ENCODE data around the gene PC. TPM values are rescaled to one million over a fixed set of nuclear protein-coding genes. Genes with fewer than 3 reads are reported as not detected.

The PC gene
- polyA plus RNA-seq, 1 donor (not counting 4 experiments of a cell fraction or from before 2014, with no cell fraction given), result 13.3 TPM

- no peak overlapping the region for H3K4me3 ChIP-seq (ENCODE audit: control insufficient read depth in 2 of 3, extremely low read depth in 1 of 3, insufficient read depth in 2 of 3, low read depth in 1 of 3, low read length in 3 of 3)
- H3K9ac ChIP-seq (ENCODE audit: control insufficient read depth, extremely low read depth, insufficient read depth, low read length), result no peak overlapping the region
- no peak overlapping the region for H3K27ac ChIP-seq (ENCODE audit: control insufficient read depth, insufficient read depth, low read length)
- DNase-seq (ENCODE audit: low read depth, low spot score), result no peak
- no peak overlapping the region for H3K4me2 ChIP-seq (ENCODE audit: control insufficient read depth, extremely low read depth, insufficient read depth, low read depth, low read length)
- H4K20me1 ChIP-seq (ENCODE audit: control insufficient read depth, extremely low read depth, insufficient read depth, low read length), result no peaks in the 10 kb centered on the region
- FAIRE-seq, result no peak
- dilution Hi-C loops (cut with MboI; ENCODE audit: extremely low pct_ligation_motif_present, low sequenced_read_pairs), result no loop called here
- H2AFZ ChIP-seq (ENCODE audit: control insufficient read depth, low read length), result no peak overlapping the region
- no peaks in the 10 kb centered on the region for H3K36me3 ChIP-seq (ENCODE audit: control insufficient read depth in 2 of 2, extremely low read depth in 1 of 2, insufficient read depth in 2 of 2, low read length in 2 of 2)
- H3K27me3 ChIP-seq (ENCODE audit: control insufficient read depth, extremely low read depth, insufficient read depth, low read length), result no peaks in the 10 kb centered on the region
- H3K79me2 ChIP-seq (ENCODE audit: control insufficient read depth, insufficient read depth, low read length), result no peaks in the 10 kb centered on the region
- H3K4me1 ChIP-seq (ENCODE audit: control insufficient read depth, extremely low read depth, insufficient read depth, low read length), result peaks cover 11% of the 10 kb centered on the region
- H3K9me1 ChIP-seq (ENCODE audit: control insufficient read depth, extremely low read depth, insufficient read depth, low read length), result no peaks in the 10 kb centered on the region
- no peaks in the 10 kb centered on the region for H3K9me3 ChIP-seq (ENCODE audit: control insufficient read depth, low read depth, low read length)
- TF ChIP-seq EZH2 (IDR thresholded peaks at IDR 0.05; ENCODE audit: low read length) (no peak), CTCF (optimal IDR thresholded peaks at IDR 0.05 in 1 of 3, IDR thresholded peaks at IDR 0.05 in 1 of 3, conservative IDR thresholded peaks at IDR 0.05 in 1 of 3; ENCODE audit: extremely low read depth in 1 of 3, insufficient read depth in 2 of 3, low read length in 3 of 3) (peak; percentile 70 to 77 (median 71))
Measured at GRCh38 chr11:66976028-66976467, 17.9 kb upstream of the PC start.

- H3K4me1 ChIP-seq (ENCODE audit: control insufficient read depth, extremely low read depth, insufficient read depth, low read length), result peaks cover 17% of the 10 kb centered on the region
- dilution Hi-C loops (cut with MboI; ENCODE audit: extremely low pct_ligation_motif_present, low sequenced_read_pairs), result no loop called here
- no peaks in the 10 kb centered on the region for H3K9me3 ChIP-seq (ENCODE audit: control insufficient read depth, low read depth, low read length)
- DNase-seq (ENCODE audit: low read depth, low spot score), result no peak
- no peak overlapping the region for H3K4me3 ChIP-seq (ENCODE audit: control insufficient read depth in 2 of 3, extremely low read depth in 1 of 3, insufficient read depth in 2 of 3, low read depth in 1 of 3, low read length in 3 of 3)
- no peak overlapping the region for H3K27ac ChIP-seq (ENCODE audit: control insufficient read depth, insufficient read depth, low read length)
- no peaks in the 10 kb centered on the region for H3K27me3 ChIP-seq (ENCODE audit: control insufficient read depth, extremely low read depth, insufficient read depth, low read length)
- no peak overlapping the region for H2AFZ ChIP-seq (ENCODE audit: control insufficient read depth, low read length)
- no peak overlapping the region for H3K4me2 ChIP-seq (ENCODE audit: control insufficient read depth, extremely low read depth, insufficient read depth, low read depth, low read length)
- H3K9ac ChIP-seq (ENCODE audit: control insufficient read depth, extremely low read depth, insufficient read depth, low read length), result no peak overlapping the region
- H3K36me3 ChIP-seq (ENCODE audit: control insufficient read depth in 2 of 2, extremely low read depth in 1 of 2, insufficient read depth in 2 of 2, low read length in 2 of 2), result no peaks in the 10 kb centered on the region
- H3K9me1 ChIP-seq (ENCODE audit: control insufficient read depth, extremely low read depth, insufficient read depth, low read length), result no peaks in the 10 kb centered on the region
- no peak for TF ChIP-seq CTCF (optimal IDR thresholded peaks at IDR 0.05 in 1 of 3, IDR thresholded peaks at IDR 0.05 in 1 of 3, conservative IDR thresholded peaks at IDR 0.05 in 1 of 3; ENCODE audit: extremely low read depth in 1 of 3, insufficient read depth in 2 of 3, low read length in 3 of 3)
- no peak for TF ChIP-seq EZH2 (IDR thresholded peaks at IDR 0.05; ENCODE audit: low read length)
- no peaks in the 10 kb centered on the region for H4K20me1 ChIP-seq (ENCODE audit: control insufficient read depth, extremely low read depth, insufficient read depth, low read length)
- H3K79me2 ChIP-seq (ENCODE audit: control insufficient read depth, insufficient read depth, low read length), result no peaks in the 10 kb centered on the region
- no peak for FAIRE-seq
Measured at GRCh38 chr11:66975405-66976027, 17.3 kb upstream of the PC start.
